Loucy (cell line): ENCODE measurements around the gene CSTPP1.

ENCODE experiments used
- H2AFZ ChIP-seq: fragments of 200-600 bp; sonication (generic); 2 replicates; pipeline ENCODE4 v1.6.0; 2016; ENCODE audit warnings: antibody characterized with exemption, mild to moderate bottlenecking, low read length, moderate library complexity
- H3F3A ChIP-seq: fragments of 200-600 bp; 2 replicates; pipeline ENCODE4 v1.6.0; 2016; ENCODE audit warnings: antibody characterized with exemption, low read depth, mild to moderate bottlenecking
- H3K27me3 ChIP-seq: fragments of 200-600 bp; sonication (generic); 2 replicates; pipeline ENCODE4 v1.6.1; 2014; ENCODE audit warnings: low read length, mild to moderate bottlenecking; ENCODE audit not compliant: insufficient read depth, poor library complexity, severe bottlenecking
- H3K36me3 ChIP-seq: fragments of 200-600 bp; sonication (generic); 2 replicates; pipeline ENCODE4 v1.6.1; 2016; ENCODE audit warnings: low read length; ENCODE audit not compliant: insufficient read depth
- H3K4me1 ChIP-seq: fragments of 200-600 bp; sonication (generic); 2 replicates; pipeline ENCODE4 v1.5.1; 2014; ENCODE audit warnings: low read length, mild to moderate bottlenecking; ENCODE audit not compliant: insufficient read depth, poor library complexity, severe bottlenecking
- H3K4me2 ChIP-seq: fragments of 200-600 bp; sonication (generic); 2 replicates; pipeline ENCODE4 v1.6.0; 2014; ENCODE audit warnings: antibody characterized with exemption, low read length, low read depth, mild to moderate bottlenecking; ENCODE audit not compliant: poor library complexity, severe bottlenecking
- H3K4me3 ChIP-seq: fragments of 200-600 bp; sonication (generic); 2 replicates; pipeline ENCODE4 v1.5.1; 2014; ENCODE audit warnings: low read length, mild to moderate bottlenecking, mixed read lengths; ENCODE audit not compliant: poor library complexity, severe bottlenecking
- H3K79me2 ChIP-seq: fragments of 200-600 bp; sonication (generic); 2 replicates; pipeline ENCODE4 v1.6.1; 2014; ENCODE audit warnings: low read length; ENCODE audit not compliant: insufficient read depth
- H3K9ac ChIP-seq: fragments of 200-600 bp; sonication (generic); 2 replicates; pipeline ENCODE4 v1.6.0; 2014; ENCODE audit warnings: mild to moderate bottlenecking, low read depth, low read length, moderate library complexity; ENCODE audit not compliant: poor library complexity, severe bottlenecking
- H3K9me2 ChIP-seq: fragments of 200-600 bp; sonication (generic); replicated peaks from 2 replicates; pipeline ENCODE4 v1.6.1; 2016; ENCODE audit warnings: low read depth, low read length, mixed read lengths
- H3K9me3 ChIP-seq: fragments of 200-600 bp; sonication (generic); 2 replicates; pipeline ENCODE4 v1.6.1; 2014; ENCODE audit warnings: mild to moderate bottlenecking, antibody characterized with exemption, low read length, low read depth; ENCODE audit not compliant: insufficient read depth
- H4K20me1 ChIP-seq: fragments of 200-600 bp; sonication (generic); 2 replicates; pipeline ENCODE4 v1.6.0; 2014; ENCODE audit warnings: antibody characterized with exemption, low read length, mild to moderate bottlenecking; ENCODE audit not compliant: insufficient read depth, poor library complexity, severe bottlenecking
- EZH2phosphoT487 ChIP-seq: fragments of 200-600 bp; IDR thresholded peaks from 2 replicates; pipeline ENCODE4 v1.6.1; 2018; ENCODE audit warnings: antibody characterized with exemption, mild to moderate bottlenecking, moderate library complexity, borderline replicate concordance
- TF ChIP-seq, protein P1 (sequence below): fragments of 200-600 bp; sonication (generic); conservative IDR thresholded peaks from 2 replicates; pipeline ENCODE4 v1.5.1; 2014; ENCODE audit warnings: mild to moderate bottlenecking, antibody characterized with exemption, low read length

Gene CSTPP1

DNA sequence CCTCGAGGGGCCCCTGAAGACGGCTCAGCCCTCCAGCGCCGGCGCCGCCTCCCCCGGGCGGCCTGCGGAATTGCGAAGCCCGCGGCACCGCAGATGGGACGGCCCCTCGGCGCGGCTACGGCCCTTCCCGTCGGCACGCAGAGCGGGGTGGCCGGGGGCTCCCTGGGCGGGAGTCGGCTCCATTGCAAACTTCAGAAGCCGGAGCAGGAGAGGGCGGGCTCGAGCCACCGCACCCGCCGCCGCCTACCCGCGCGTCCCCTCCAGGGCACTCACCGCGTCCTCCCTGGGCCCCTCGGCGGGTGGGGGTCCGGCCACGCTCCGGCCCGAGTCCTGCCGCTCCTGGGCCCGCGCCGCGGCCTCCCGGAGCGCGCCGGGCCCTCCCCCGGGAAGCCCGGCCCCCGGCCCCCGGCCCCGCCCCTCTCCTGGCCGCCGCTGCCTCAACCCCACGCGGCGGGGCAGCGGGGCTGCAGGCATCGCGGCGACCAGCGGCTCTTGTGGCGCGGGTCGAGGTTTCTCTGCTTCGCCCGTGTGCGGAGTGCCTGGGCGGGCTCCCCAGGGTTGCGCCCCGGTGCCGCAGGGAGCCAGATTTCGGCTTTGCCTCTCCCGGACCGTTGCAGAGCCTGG lies 249.6 kb downstream of the CSTPP1 start, which contains the start of gene PACSIN3:
Gene PACSIN3, minus strand, starts transcription at position 359 of the 624 bp plus-strand sequence. CDS start 3,707 bp downstream, outside the sequence.
- TF ChIP-seq EZH2phosphoT487: no peak
- TF ChIP-seq, protein P1, sequence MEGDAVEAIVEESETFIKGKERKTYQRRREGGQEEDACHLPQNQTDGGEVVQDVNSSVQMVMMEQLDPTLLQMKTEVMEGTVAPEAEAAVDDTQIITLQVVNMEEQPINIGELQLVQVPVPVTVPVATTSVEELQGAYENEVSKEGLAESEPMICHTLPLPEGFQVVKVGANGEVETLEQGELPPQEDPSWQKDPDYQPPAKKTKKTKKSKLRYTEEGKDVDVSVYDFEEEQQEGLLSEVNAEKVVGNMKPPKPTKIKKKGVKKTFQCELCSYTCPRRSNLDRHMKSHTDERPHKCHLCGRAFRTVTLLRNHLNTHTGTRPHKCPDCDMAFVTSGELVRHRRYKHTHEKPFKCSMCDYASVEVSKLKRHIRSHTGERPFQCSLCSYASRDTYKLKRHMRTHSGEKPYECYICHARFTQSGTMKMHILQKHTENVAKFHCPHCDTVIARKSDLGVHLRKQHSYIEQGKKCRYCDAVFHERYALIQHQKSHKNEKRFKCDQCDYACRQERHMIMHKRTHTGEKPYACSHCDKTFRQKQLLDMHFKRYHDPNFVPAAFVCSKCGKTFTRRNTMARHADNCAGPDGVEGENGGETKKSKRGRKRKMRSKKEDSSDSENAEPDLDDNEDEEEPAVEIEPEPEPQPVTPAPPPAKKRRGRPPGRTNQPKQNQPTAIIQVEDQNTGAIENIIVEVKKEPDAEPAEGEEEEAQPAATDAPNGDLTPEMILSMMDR: no peak

DNA sequence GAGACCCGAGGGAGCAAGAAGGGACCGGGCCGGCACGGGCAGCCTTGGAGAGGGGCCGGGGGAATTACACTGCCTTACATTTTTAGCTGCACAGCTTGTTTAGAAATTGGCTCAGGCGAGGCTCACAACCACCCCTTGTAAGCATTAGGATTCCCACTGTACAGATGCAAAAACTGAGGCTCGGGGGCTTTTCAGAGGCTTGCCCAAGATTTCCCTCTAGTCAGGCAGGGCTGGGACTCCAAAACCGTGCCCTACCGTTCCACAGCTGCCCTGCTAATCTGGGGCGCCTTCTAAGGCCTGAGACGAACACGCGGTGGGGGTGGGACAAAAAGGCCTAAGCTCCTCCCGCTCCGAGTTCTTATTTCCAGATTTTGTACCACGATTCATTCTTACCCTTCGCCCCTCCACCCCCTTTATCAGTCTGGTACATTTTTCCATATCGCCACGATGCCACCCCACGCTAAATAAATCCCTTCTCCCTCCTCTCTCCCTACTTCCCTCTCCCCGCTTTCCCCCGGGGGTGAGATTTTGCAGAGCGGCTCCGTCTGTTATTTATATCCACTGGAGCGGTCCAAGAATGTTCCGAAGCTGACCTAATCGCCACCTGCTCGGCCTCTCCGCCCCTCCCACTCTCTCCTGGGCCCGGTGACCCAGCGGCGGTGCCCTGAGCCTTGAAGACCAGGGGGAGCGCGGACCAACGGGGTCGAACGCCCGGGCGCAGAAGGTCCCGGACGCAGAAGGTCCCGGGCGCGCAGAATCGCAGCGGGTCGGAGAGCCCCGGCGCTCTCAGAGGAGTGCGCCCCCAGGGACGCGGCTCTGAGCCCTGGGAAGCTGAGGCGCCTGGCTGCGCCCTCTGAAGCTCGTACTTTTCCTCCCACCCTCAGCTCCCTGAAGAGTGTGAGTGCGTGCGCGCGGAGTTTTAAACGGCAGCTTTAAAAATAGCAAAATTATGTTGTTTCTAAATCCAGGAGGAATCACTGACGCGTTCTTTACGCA lies 250.4 kb downstream of the CSTPP1 start:
- H3K4me2 ChIP-seq: peak overlapping the region; percentile 89
- peaks cover 15% of the 10 kb centered on the region for H3K27me3 ChIP-seq
- H3K36me3 ChIP-seq: no peaks in the 10 kb centered on the region
- H2AFZ ChIP-seq: peak overlapping the region; percentile 99
- peaks cover 12% of the 10 kb centered on the region for H3K4me1 ChIP-seq
- H4K20me1 ChIP-seq: no peaks in the 10 kb centered on the region
- H3K79me2 ChIP-seq: no peaks in the 10 kb centered on the region
- no peaks in the 10 kb centered on the region for H3K9me2 ChIP-seq
- no peak for TF ChIP-seq EZH2phosphoT487
- TF ChIP-seq, protein P1: no peak
- H3K9ac ChIP-seq: peak overlapping the region; percentile 66
- H3K9me3 ChIP-seq: no peaks in the 10 kb centered on the region
- H3K4me3 ChIP-seq: peak overlapping the region; percentile 79
- H3F3A ChIP-seq: no peaks in the 10 kb centered on the region

More for the DNA sequence above, 249.6 kb downstream of the CSTPP1 start, which contains the start of gene PACSIN3:
- Histone ChIP-seq H3F3A (no peaks in the 10 kb centered on the region), H3K4me2 (peak within 1 kb of the TSS; percentile 89), H4K20me1 (no peaks in the 10 kb centered on the region), H3K36me3 (no peaks in the 10 kb centered on the region), H3K79me2 (no peaks in the 10 kb centered on the region), H3K4me3 (peak within 1 kb of the TSS; percentile 79), H3K4me1 (peaks cover 12% of the 10 kb centered on the region), H3K9me2 (no peaks in the 10 kb centered on the region), H2AFZ (peak within 1 kb of the TSS; percentile 99), H3K9ac (peak within 1 kb of the TSS; percentile 71), H3K9me3 (no peaks in the 10 kb centered on the region), H3K27me3 (peaks cover 15% of the 10 kb centered on the region)

DNA sequence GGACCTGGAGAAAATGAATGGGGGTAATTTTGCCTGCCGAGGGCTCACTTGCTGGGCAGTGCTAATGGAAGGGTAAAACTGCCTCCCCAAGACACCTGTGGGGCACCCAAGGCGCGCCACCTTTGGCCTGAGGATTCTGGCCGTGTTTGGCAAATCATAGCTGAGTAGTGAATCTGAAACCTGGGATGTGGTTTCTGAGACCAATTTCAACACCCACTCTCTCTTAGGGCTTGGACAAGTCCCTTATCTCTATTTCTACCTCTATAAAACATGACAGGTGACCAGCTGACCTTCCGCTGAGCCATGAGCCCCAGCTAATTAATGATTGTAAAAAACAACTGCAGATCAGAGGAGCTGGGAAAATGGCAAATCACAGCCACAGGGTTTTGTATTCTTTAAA lies 251.2 kb downstream of the CSTPP1 start:
- Histone ChIP-seq H2AFZ (no peak overlapping the region), H3K9me2 (no peaks in the 10 kb centered on the region), H3K79me2 (no peaks in the 10 kb centered on the region), H3K36me3 (no peaks in the 10 kb centered on the region), H3F3A (no peaks in the 10 kb centered on the region), H3K27me3 (peaks cover 15% of the 10 kb centered on the region), H3K4me1 (peaks cover 12% of the 10 kb centered on the region), H3K4me3 (no peak overlapping the region), H3K9ac (no peak overlapping the region), H3K9me3 (no peaks in the 10 kb centered on the region), H4K20me1 (no peaks in the 10 kb centered on the region), H3K4me2 (peak overlapping the region; percentile 89)
- TF ChIP-seq, protein P1: no peak
- no peak for TF ChIP-seq EZH2phosphoT487
